Astrocyte of the cerebellum (primary cell): ENCODE results near the gene CAPN8.
A peak's percentile ranks its signal among the peaks of the same experiment; 100 is the strongest.

ENCODE experiments used
- DNase-seq: peaks from one replicate; pipeline ENCODE4 v3.0.0-alpha.2; 2011; ENCODE audit warnings: low read depth
- H3K4me3 ChIP-seq: 2 replicates; pipeline ENCODE4 v1.5.1; 2011; ENCODE audit warnings: mild to moderate bottlenecking, low read depth, low read length, moderate library complexity
- CTCF ChIP-seq: IDR thresholded peaks from 2 replicates; pipeline ENCODE4 v1.5.1; 2012; ENCODE audit warnings: low read length, low read depth, moderate library complexity, mild to moderate bottlenecking; ENCODE audit errors: missing control alignments
- in situ Hi-C: cut with HindIII; loops from 2 replicates; pipeline ENCODE4 v1.10.0; 2017; ENCODE audit warnings: low sequenced_read_pairs

CAPN8 gene

GRCh38 chr1:223508796-223509195 lies 156.7 kb downstream of the CAPN8 start:
- in situ Hi-C loops: no loop called here

GRCh38 chr1:223504741-223505140 lies 160.8 kb downstream of the CAPN8 start:
- TF ChIP-seq CTCF: no peak
- in situ Hi-C loops: loop anchor here (5.0 kb wide), 1 partner anchor 362 kb away; the partner anchor contains the start of gene TLR5
- H3K4me3 ChIP-seq: no peak overlapping the region
- DNase-seq: peak; percentile 85

More at GRCh38 chr1:223508796-223509195, 156.7 kb downstream of the CAPN8 start:
- TF ChIP-seq CTCF: no peak
- H3K4me3 ChIP-seq: no peak overlapping the region
- no peak for DNase-seq

GRCh38 chr1:223503348-223503747 lies 162.2 kb downstream of the CAPN8 start:
- in situ Hi-C loops: loop anchor here (5.0 kb wide), 1 partner anchor 361 kb away; the partner anchor contains the start of gene TLR5
- no peak for TF ChIP-seq CTCF
- DNase-seq: no peak
- H3K4me3 ChIP-seq: no peak overlapping the region

- in situ Hi-C loops: loop anchor here (5.0 kb wide), 1 partner anchor 358 kb away; the partner anchor contains the start of gene TLR5
- DNase-seq: peak; percentile 96
- no peak for TF ChIP-seq CTCF
- H3K4me3 ChIP-seq: no peak overlapping the region
Observed at GRCh38 chr1:223500560-223501425, 164.7 kb downstream of the CAPN8 start.

GRCh38 chr1:223496883-223497282 lies 168.6 kb downstream of the CAPN8 start:
- in situ Hi-C loops: no loop called here
- no peak for TF ChIP-seq CTCF
- no peak for DNase-seq
- H3K4me3 ChIP-seq: no peak overlapping the region

- DNase-seq: no peak
- in situ Hi-C loops: no loop called here
- no peak for TF ChIP-seq CTCF
- no peak overlapping the region for H3K4me3 ChIP-seq
Observed at GRCh38 chr1:223494926-223495645, 170.4 kb downstream of the CAPN8 start.
